GM12891 (cell line): ENCODE data around the gene TUBB1.
A peak's percentile ranks its signal among the peaks of the same experiment; 100 is the strongest.
"Not testable (repeated sequence)": the region's sequence is repeated elsewhere in the genome, so short reads cannot be mapped to it uniquely, and the experiment has no call there.

Experiments used
- DNase-seq: peaks from one replicate; pipeline ENCODE4 v3.0.0; 2011; ENCODE audit warnings: low spot score; ENCODE audit not compliant: insufficient read length
- FAIRE-seq: peaks from 2 replicates; lab custom pipeline; 2011; peaks lifted over from hg19 to GRCh38; lab: Jason Lieb, UNC
- PAX5 ChIP-seq: IDR thresholded peaks from 2 replicates; pipeline ENCODE4 v1.6.1; 2011; ENCODE audit warnings: low read length, moderate library complexity, mild to moderate bottlenecking; ENCODE audit not compliant: insufficient read depth, severe bottlenecking
- POLR2A ChIP-seq: IDR thresholded peaks from 2 replicates; pipeline ENCODE4 v1.6.1; 2011; ENCODE audit warnings: low read depth, low read length, control low read depth
- POLR2AphosphoS5 ChIP-seq: IDR thresholded peaks from 2 replicates; pipeline ENCODE4 v1.6.1; 2011; ENCODE audit warnings: low read depth, low read length, control low read depth
- POU2F2 ChIP-seq: IDR thresholded peaks from 2 replicates; pipeline ENCODE4 v1.6.1; 2011; ENCODE audit warnings: low read depth, mild to moderate bottlenecking, control low read depth, low read length, moderate library complexity
- SPI1 ChIP-seq: IDR thresholded peaks from 2 replicates; pipeline ENCODE4 v1.6.1; 2011; ENCODE audit warnings: low read depth, low read length, control low read depth
- TAF1 ChIP-seq: IDR thresholded peaks from 2 replicates; pipeline ENCODE4 v1.6.1; 2011; ENCODE audit warnings: low read depth, low read length, control low read depth

TUBB1 gene

GRCh38 chr20:59010995-59011873 lies 8.0 kb upstream of the TUBB1 start:
- DNase-seq: no peak
- TF ChIP-seq TAF1 (no peak), POU2F2 (no peak), SPI1 (no peak), PAX5 (no peak), POLR2AphosphoS5 (no peak)
- no peak for FAIRE-seq

- not testable (repeated sequence) for FAIRE-seq, DNase-seq
Observed at GRCh38 chr20:59011874-59012157, 7.4 kb upstream of the TUBB1 start.

- no peak for DNase-seq
- no peak for FAIRE-seq
- TF ChIP-seq SPI1: no peak
- TF ChIP-seq PAX5: no peak
- no peak for TF ChIP-seq TAF1
- no peak for TF ChIP-seq POLR2AphosphoS5
- no peak for TF ChIP-seq POLR2A
Observed at GRCh38 chr20:59013031-59013951, 5.9 kb upstream of the TUBB1 start.

- TF ChIP-seq POU2F2 (no peak), POLR2AphosphoS5 (no peak), SPI1 (no peak), PAX5 (no peak), POLR2A (no peak), TAF1 (no peak)
- FAIRE-seq (no peak), DNase-seq (no peak)
Observed at GRCh38 chr20:59013959-59014608, 5.1 kb upstream of the TUBB1 start.

GRCh38 chr20:59014680-59015389 lies 4.4 kb upstream of the TUBB1 start:
- TF ChIP-seq SPI1 (no peak), TAF1 (no peak)
- FAIRE-seq: no peak
- DNase-seq: no peak

- DNase-seq: no peak
- no peak for FAIRE-seq
Observed at GRCh38 chr20:59015411-59015810, 3.8 kb upstream of the TUBB1 start.

GRCh38 chr20:59015812-59016711 lies 3.2 kb upstream of the TUBB1 start:
- TF ChIP-seq POU2F2: no peak
- peak; percentile 55 for TF ChIP-seq SPI1
- DNase-seq: no peak
- FAIRE-seq: no peak

More at GRCh38 chr20:59015411-59015810, 3.8 kb upstream of the TUBB1 start:
- TF ChIP-seq SPI1: no peak

GRCh38 chr20:59016795-59017492 lies 2.3 kb upstream of the TUBB1 start:
- no peak for TF ChIP-seq POLR2AphosphoS5
- TF ChIP-seq SPI1: no peak
- TF ChIP-seq PAX5: no peak
- no peak for TF ChIP-seq TAF1
- TF ChIP-seq POU2F2: no peak
- TF ChIP-seq POLR2A: no peak
- FAIRE-seq (no peak), DNase-seq (no peak)
